GM18526 (cell line): ENCODE data around the gene RELA.

ENCODE experiments used
- POLR2A ChIP-seq: IDR thresholded peaks from 3 replicates; pipeline ENCODE4 v1.6.1; 2011; ENCODE audit not compliant: insufficient read length; ENCODE audit errors: extremely low read depth

The RELA gene

DNA sequence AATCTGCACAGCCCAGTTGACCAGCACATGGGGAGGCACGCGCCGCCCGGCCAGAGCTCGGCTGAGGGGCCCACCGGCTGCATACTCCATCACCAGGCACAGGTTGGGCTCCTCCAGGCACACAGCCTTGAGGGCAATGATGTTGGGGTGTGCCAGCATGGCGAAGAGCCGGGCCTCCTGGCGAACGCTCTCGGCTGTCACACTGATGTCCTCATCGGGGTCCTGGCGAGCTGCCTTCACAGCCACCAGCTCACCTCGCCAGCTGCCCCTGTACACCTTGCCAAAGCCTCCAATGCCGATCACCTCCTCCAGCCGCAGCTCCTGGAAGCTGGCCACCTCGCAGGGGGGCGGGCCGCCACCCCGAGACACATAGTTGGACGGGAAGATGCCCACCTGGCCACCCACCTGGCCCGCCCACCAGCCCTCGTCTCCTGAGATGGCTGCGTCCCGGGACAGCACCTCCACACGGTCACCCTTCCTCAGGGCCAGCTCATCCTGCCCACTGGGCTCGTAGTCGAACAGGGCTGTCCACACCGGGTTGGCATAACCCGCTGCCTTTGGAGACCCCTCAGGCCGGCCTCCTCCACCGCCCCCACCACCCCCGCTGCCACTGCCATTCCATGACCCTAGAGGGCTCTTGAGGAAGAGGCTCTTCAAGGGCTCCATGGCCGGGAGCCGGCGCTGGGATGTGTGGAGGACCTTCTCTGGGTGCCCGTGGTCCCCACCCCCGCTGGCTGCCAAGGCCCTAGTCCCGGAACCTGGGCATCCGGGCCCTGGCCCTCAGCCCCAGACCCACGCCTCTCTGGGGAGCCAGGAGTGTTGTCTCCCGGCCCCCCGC lies 49.4 kb downstream of the RELA start:
- TF ChIP-seq POLR2A: no peak

DNA sequence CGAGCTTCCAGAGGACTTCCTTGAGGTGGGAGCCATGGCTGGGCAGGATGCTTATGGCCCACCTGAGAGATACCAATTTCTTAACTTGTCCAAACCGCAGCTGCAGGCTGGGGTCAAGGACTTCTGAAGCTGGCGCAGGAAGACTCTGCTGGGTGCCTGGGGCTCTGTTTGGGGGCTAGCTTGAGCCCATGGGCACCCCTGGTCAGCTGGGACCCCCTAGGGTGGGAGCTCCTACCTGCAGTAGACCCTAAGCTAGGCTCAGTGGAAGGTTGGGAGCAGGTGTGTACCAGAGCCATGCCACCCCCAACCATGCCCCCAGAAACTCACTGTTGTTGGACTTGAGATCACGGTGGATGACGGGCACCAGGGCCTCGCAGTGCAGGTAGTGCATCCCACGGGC lies 50.0 kb downstream of the RELA start:
- no peak for TF ChIP-seq POLR2A

DNA sequence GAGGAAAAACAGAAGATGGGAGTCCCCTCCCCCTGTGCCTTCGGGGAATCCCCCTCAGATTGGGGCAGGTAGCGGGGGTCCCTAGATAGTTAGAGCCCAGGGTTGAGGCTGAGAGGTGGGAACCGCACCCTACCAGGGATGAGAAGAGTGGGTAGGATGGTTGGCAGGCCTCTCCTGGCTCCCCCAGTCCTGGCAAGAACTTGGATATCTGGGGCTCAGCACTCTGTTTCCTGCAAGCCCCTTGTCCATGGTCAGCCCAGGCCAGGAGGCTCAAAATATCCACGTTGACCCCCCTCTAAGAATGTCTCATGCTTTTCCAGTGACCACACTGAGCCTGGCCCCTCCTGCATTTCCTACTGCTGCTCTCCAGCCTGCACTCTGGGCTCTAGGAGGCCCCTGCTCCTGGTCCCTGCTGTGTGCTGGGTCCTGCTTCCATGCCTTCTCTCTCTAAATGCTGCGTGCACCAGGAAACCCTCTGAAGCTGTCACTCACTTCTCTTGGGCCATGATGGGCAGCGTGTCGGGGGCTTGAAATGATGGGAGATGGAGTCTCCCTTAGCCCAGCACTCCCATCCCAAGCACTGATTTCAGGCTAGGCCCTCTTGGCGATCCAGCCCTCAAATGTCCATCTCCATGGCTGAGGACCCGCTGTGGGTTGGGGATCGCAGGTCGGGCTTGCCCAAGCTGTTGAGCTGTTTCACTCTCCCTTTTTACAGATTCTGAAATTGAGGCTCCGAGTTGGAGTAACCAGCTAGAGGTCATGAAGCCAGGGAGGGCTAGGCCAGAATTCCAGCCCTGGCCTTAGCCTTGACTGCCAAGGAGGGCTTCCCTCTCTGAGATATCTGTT lies 50.7 kb downstream of the RELA start:
- no peak for TF ChIP-seq POLR2A

DNA sequence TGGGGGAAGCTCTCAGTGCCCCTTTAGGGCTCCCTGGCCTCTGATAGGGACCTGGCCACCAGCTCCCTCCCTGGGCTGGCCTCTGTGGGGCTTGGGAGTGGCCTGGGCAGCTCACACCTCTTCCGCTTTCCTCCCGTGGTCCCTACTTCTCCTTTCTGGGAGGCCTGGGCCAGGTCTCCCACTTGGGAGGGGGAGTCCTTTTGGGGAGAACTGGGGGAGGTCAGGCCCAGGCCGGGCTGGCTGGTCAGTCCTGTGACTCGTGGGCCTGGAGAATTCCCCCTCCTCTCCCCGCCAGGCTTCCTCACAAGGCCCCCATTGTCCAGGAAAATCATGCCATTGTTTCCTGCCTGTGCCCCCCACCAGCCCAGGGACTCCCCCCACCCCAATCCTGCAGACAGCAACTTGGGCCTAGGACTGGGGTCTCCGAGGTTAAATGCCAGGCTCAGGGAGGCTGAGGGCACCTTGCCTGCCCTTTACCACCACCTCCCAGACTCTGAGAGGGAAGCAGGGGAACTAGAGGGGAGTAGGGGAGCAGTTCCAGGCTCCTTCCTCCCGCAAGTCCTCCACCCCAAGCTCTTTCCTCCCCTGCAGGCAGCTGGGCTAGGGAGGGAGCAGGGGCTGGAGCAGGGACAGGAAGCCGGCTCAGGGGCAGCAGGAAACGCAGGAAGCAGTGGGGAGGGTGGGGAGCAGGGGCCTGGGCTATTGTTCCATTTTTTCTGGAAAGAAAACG lies 51.5 kb downstream of the RELA start:
- TF ChIP-seq POLR2A: no peak

DNA sequence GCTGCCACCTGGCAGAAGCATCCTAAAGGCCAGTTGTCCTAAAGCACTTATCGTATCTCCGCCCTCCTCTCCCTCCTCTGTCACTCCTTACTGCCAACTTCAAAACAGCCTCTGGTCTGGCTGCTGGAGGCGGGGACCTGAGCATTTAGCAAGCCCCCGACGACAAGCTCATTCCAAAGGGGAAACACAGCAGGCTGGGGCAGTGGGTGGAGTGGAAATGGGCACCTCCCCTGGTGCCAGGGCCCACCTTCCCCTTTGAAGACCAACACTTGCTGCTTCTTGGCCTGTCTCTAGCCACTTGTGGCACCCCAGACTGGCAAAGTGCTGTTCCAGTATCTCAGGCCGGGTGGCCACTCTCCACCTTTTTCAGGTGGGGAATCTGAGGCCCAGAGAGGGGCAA lies 52.3 kb downstream of the RELA start:
- no peak for TF ChIP-seq POLR2A

DNA sequence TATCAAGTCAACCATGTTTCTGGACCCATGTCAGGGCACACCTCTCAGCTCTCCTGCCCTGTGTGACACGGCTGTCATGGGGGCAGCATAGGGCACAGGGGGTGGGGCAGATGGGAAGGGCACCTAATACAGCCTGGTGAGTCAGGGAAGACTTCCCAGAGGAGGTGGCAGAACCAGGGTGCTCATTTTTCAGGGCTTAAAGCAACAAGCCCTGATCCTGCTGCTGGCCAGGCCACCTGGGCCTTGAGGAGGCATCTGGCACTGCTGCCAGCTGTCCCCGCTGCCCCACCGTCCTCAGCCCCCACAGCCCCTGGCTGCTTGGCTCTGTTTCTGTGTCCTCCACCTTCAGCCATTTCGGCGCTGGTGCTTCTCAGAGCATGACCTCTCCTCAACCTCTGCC lies 53.1 kb downstream of the RELA start:
- no peak for TF ChIP-seq POLR2A

DNA sequence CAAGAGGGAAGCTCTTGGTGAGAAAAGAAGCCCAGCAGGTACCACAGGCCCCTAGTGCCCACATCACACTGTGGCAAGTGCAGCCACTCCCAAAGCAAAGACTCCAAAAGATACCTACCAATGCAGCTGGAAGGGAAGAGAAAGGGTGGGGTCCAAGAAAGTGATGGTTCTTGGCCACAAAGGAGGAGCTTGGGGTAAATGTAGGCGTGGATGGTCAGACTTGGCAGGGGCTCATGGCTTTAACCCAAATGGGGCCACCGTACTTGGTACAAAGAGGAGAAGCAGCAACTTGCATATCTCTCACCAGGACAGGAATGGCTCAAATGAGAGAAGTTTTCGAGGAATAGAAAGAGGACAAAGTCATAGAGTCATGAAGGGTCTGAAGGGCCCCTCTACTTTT lies 53.5 kb downstream of the RELA start:
- TF ChIP-seq POLR2A: no peak

DNA sequence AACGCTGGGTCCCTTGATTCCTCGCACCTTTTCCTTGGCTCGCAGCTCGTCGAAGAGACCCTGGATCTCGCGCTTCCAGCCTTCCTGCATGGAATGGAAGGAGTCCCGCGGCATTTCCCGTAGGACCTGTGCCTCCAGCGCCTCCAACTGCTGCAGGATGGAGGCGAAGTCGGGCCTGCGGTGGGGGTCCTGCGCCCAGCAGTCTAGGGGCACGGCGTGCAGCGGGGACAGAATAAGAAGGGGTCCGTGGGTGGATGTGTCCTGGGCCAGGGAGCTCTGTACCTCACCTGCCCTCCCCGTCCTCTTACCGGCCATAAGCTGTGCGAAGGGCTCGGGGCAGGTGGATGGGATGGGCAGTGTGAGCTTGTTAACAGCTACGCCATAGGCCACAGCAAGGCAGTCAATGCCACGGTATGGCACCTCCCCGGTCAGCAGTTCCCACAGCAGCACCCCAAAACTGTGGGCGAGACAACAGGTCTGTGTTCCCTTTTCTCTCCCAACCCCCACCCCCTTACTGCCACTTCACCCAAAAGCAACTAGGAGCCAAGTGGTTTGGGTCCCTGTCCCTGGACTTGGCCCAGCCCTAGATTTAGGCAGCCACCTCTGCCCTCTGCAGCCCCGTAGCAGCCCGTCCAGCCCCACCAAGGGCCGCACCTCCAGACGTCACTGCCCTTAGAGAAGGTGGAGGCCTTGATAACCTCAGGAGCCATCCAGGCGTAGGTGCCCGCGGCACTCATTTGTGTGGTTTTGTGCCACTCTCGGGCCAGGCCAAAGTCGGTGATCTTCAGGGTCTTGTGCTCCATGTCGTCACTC lies 54.9 kb downstream of the RELA start:
- no peak for TF ChIP-seq POLR2A

DNA sequence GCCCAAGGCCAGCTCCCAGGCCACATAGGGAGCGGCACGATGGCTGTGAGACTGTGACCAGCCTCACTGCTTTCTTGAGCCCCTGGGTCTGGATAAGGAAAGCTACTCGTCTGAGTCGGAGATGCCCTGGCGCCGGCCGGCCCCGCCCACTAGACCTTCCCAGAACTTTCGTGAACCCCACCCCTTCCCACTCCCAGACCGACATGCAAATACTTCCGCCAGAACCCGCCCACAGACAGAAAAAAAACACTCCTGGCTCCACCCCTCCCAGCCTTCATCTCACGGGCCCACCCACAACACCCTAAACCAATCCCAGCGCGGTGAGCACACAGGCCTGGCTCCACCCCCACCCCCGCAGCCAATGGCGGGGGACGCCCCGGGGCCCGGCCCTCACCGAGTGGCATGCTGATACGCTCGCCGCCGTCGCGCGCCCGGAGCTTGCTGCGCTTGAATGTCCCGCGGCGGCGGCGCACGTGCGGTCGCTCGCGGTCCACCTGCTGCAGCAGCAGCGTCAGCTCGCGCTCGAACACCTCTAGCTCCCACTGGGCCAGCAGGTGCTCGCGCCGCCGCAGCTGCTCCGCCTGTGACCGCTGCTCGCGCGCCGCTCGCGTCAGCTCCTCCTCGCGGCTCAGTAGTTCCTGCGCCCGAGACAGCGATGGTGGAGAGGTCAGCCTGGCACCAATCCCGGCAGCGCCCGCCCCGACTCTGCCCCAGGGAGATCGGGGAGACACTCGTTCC lies 55.7 kb downstream of the RELA start:
- no peak for TF ChIP-seq POLR2A

DNA sequence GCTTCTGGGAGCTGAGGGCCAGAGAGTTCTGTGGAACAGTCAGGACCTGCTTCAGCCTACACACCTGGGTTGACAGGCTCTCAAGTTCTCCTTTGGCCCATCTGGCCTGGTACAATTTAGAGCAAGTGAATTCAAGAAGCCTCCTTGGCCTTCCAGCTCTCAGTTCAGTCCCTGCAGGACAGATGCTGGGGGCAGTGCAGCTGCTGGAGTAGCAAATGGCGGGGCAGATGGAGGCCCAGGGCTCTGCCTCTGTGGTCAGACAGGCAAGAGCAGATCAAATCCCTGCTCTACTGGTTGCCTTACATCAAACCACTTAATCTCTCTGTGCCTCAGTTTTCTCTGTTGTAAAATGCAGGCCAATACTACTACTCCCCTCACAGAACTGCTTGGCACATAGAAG lies 58.5 kb downstream of the RELA start:
- TF ChIP-seq POLR2A: no peak
